Neural progenitor cell (in vitro differentiated cells): Measurements from ENCODE around the gene TSSK2. TPM values are rescaled to one million over a fixed set of nuclear protein-coding genes. Genes with fewer than 3 reads are reported as not detected.
A peak's percentile ranks its signal among the peaks of the same experiment; 100 is the strongest.

Source experiments
- DNase-seq: peaks from one replicate; pipeline ENCODE4 v3.0.0-alpha.2; 2016; ENCODE audit warnings: low spot score
- H2AFZ ChIP-seq: fragments of 200-600 bp; sonication (generic); replicated peaks from 2 replicates; pipeline ENCODE4 v1.6.1; 2016; ENCODE audit warnings: antibody characterized with exemption
- H3F3A ChIP-seq: fragments of 200-600 bp; sonication (generic); 2 replicates; pipeline ENCODE4 v1.6.1; 2016; ENCODE audit warnings: antibody characterized with exemption, low read depth
- H3K27ac ChIP-seq: fragments of 200-600 bp; sonication (generic); 2 replicates; pipeline ENCODE4 v1.5.1; 2016; ENCODE audit warnings: mild to moderate bottlenecking
- H3K27me3 ChIP-seq: fragments of 200-600 bp; sonication (generic); 2 replicates; pipeline ENCODE4 v1.6.1; 2016; ENCODE audit warnings: mild to moderate bottlenecking, moderate library complexity
- H3K36me3 ChIP-seq: fragments of 200-600 bp; sonication (generic); 2 replicates; pipeline ENCODE4 v1.5.1; 2016
- H3K4me1 ChIP-seq: fragments of 200-600 bp; sonication (generic); 2 replicates; pipeline ENCODE4 v1.6.1; 2016; ENCODE audit warnings: mixed run types
- H3K4me2 ChIP-seq: fragments of 200-600 bp; sonication (generic); 2 replicates; pipeline ENCODE4 v1.6.1; 2016
- H3K4me3 ChIP-seq: fragments of 200-600 bp; sonication (generic); 2 replicates; pipeline ENCODE4 v1.5.1; 2016
- H3K79me2 ChIP-seq: fragments of 200-600 bp; sonication (generic); 2 replicates; pipeline ENCODE4 v1.6.1; 2016; ENCODE audit warnings: low read depth
- H3K9ac ChIP-seq: fragments of 200-600 bp; sonication (generic); 2 replicates; pipeline ENCODE4 v1.6.1; 2016
- H3K9me3 ChIP-seq: fragments of 200-600 bp; sonication (generic); 2 replicates; pipeline ENCODE4 v1.5.1; 2016; ENCODE audit warnings: low read depth
- H4K20me1 ChIP-seq: fragments of 200-600 bp; sonication (generic); 2 replicates; pipeline ENCODE4 v1.6.1; 2016; ENCODE audit warnings: low read depth
- H3K27ac Mint-ChIP-seq: 3 replicates; pipeline ENCODE4 v1.8.0; 2021; ENCODE audit warnings: mixed read lengths
- H3K27me3 Mint-ChIP-seq: 2 replicates; pipeline ENCODE4 v1.8.0; 2022; ENCODE audit warnings: low read depth, mild to moderate bottlenecking, inconsistent platforms, moderate library complexity, mixed read lengths; ENCODE audit not compliant: insufficient read depth
- H3K36me3 Mint-ChIP-seq: 3 replicates; pipeline ENCODE4 v1.8.0; 2021; ENCODE audit warnings: mixed read lengths
- H3K4me1 Mint-ChIP-seq: 3 replicates; pipeline ENCODE4 v1.8.0; 2021; ENCODE audit warnings: mixed read lengths
- H3K4me3 Mint-ChIP-seq: 3 replicates; pipeline ENCODE4 v1.8.0; 2021; ENCODE audit warnings: mild to moderate bottlenecking, moderate library complexity, mixed read lengths
- H3K9me3 Mint-ChIP-seq: 3 replicates; pipeline ENCODE4 v1.8.0; 2020; ENCODE audit warnings: mixed read lengths
- EZH2 ChIP-seq: fragments of 200-600 bp; sonication (generic); IDR thresholded peaks from 2 replicates; pipeline ENCODE4 v1.6.1; 2017; ENCODE audit warnings: antibody characterized with exemption, mild to moderate bottlenecking, moderate library complexity
- EZH2phosphoT487 ChIP-seq: fragments of 200-600 bp; sonication (generic); IDR thresholded peaks from 2 replicates; pipeline ENCODE4 v1.6.1; 2017; ENCODE audit warnings: antibody characterized with exemption
- total RNA-seq: library from RNA; depleted of rRNA; stranded (reverse); fragments of >200 nt; gene quantifications from 2 replicates; pipeline ENCODE4 v1.2.3, GENCODE V29; 2015; ENCODE audit warnings: low replicate concordance
- TF ChIP-seq, protein P1 (sequence below): fragments of 200-600 bp; sonication (generic); IDR thresholded peaks from 2 replicates; pipeline ENCODE4 v1.5.1; 2017; ENCODE audit warnings: antibody characterized with exemption, mild to moderate bottlenecking

The TSSK2 gene
- total RNA-seq, 1 donor from 2014 or later = not detected

- H3K27ac ChIP-seq = no peak overlapping the region
- Mint-ChIP-seq H3K4me3 (peak overlapping the region; percentile 83), H3K27me3 (peaks cover 3% of the 10 kb centered on the region), H3K4me1 (peaks cover 26% of the 10 kb centered on the region), H3K9me3 (no peaks in the 10 kb centered on the region), H3K27ac (no peak overlapping the region), H3K36me3 (peaks cover 2% of the 10 kb centered on the region)
- H3K79me2 ChIP-seq = peaks cover 32% of the 10 kb centered on the region
- TF ChIP-seq EZH2phosphoT487 (no peak), EZH2 (no peak)
- TF ChIP-seq, protein P1, sequence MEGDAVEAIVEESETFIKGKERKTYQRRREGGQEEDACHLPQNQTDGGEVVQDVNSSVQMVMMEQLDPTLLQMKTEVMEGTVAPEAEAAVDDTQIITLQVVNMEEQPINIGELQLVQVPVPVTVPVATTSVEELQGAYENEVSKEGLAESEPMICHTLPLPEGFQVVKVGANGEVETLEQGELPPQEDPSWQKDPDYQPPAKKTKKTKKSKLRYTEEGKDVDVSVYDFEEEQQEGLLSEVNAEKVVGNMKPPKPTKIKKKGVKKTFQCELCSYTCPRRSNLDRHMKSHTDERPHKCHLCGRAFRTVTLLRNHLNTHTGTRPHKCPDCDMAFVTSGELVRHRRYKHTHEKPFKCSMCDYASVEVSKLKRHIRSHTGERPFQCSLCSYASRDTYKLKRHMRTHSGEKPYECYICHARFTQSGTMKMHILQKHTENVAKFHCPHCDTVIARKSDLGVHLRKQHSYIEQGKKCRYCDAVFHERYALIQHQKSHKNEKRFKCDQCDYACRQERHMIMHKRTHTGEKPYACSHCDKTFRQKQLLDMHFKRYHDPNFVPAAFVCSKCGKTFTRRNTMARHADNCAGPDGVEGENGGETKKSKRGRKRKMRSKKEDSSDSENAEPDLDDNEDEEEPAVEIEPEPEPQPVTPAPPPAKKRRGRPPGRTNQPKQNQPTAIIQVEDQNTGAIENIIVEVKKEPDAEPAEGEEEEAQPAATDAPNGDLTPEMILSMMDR = no peak
- no peaks in the 10 kb centered on the region for H3K9me3 ChIP-seq
- H3K9ac ChIP-seq = no peak overlapping the region
- peaks cover 23% of the 10 kb centered on the region for H3F3A ChIP-seq
- H3K27me3 ChIP-seq = peaks cover 8% of the 10 kb centered on the region
- DNase-seq = peak; percentile 6
- no peaks in the 10 kb centered on the region for H3K36me3 ChIP-seq
- no peak overlapping the region for H3K4me3 ChIP-seq
- H4K20me1 ChIP-seq = peaks cover 62% of the 10 kb centered on the region
- H2AFZ ChIP-seq = no peak overlapping the region
- peaks cover 13% of the 10 kb centered on the region for H3K4me1 ChIP-seq
- H3K4me2 ChIP-seq = no peak overlapping the region
These were observed 45.6 kb downstream of the TSSK2 start for GRCh38 chr22:19176732-19177131.

GRCh38 chr22:19177164-19178064 is 46.3 kb downstream of the TSSK2 start:
- peaks cover 3% of the 10 kb centered on the region for H3K27me3 Mint-ChIP-seq
- peak overlapping the region; percentile 83 for H3K4me3 Mint-ChIP-seq
- Histone ChIP-seq H4K20me1 (peaks cover 58% of the 10 kb centered on the region), H2AFZ (no peak overlapping the region), H3K79me2 (peaks cover 25% of the 10 kb centered on the region), H3K27ac (no peak overlapping the region), H3F3A (peaks cover 23% of the 10 kb centered on the region), H3K4me2 (peak overlapping the region; percentile 74), H3K27me3 (peaks cover 8% of the 10 kb centered on the region), H3K9me3 (no peaks in the 10 kb centered on the region), H3K9ac (peak overlapping the region; percentile 3), H3K36me3 (no peaks in the 10 kb centered on the region), H3K4me1 (peaks cover 11% of the 10 kb centered on the region), H3K4me3 (peak overlapping the region; percentile 100)
- H3K9me3 Mint-ChIP-seq = no peaks in the 10 kb centered on the region
- no peak overlapping the region for H3K27ac Mint-ChIP-seq
- H3K36me3 Mint-ChIP-seq = peaks cover 2% of the 10 kb centered on the region
- TF ChIP-seq, protein P1 = no peak
- TF ChIP-seq EZH2 (no peak), EZH2phosphoT487 (no peak)
- peaks cover 22% of the 10 kb centered on the region for H3K4me1 Mint-ChIP-seq
- DNase-seq = peak; percentile 52

DNA sequence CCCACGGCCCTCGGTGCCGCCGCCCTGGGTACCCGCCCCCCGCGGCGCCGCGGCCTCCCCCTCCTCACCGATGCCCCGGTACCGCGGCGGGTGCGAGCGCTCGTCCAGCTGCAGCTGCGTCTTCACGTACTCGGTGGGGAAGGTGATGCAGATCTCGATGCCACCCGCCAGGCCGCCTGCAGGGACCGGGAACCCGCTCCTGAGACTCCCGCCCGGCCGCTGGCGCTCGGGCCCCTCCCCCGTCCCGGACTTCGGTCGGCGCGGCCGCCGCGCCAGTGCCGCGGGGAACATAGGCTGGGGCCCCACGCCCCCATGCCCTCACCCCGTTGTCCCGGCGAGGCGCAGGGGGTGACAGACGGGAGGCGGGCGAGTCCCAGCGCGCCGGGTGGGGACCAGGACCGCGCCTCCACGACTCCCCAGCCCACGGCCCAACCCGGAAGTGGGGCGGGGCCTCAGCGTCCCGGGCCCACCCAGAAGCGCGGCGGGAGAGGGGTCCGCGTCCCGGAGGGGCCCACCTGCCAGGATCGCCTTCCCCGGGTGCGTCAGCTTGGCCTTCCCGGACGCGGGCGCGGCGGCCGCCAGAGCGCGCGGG is 47.1 kb downstream of the TSSK2 start:
- H3K79me2 ChIP-seq = peaks cover 18% of the 10 kb centered on the region
- TF ChIP-seq, protein P1 = no peak
- no peak for TF ChIP-seq EZH2
- TF ChIP-seq EZH2phosphoT487 = no peak
- peaks cover 7% of the 10 kb centered on the region for H3K4me1 ChIP-seq
- H3K9me3 ChIP-seq = no peaks in the 10 kb centered on the region
- peak overlapping the region; percentile 3 for H3K9ac ChIP-seq
- Mint-ChIP-seq H3K27me3 (peaks cover 3% of the 10 kb centered on the region), H3K36me3 (no peaks in the 10 kb centered on the region), H3K4me3 (peak overlapping the region; percentile 64), H3K9me3 (no peaks in the 10 kb centered on the region), H3K27ac (no peak overlapping the region), H3K4me1 (peaks cover 17% of the 10 kb centered on the region)
- H4K20me1 ChIP-seq = peaks cover 50% of the 10 kb centered on the region
- DNase-seq = peak; percentile 83
- peaks cover 8% of the 10 kb centered on the region for H3K27me3 ChIP-seq
- H3K4me2 ChIP-seq = peak overlapping the region; percentile 74
- H3F3A ChIP-seq = peaks cover 23% of the 10 kb centered on the region
- H3K27ac ChIP-seq = no peak overlapping the region
- H3K36me3 ChIP-seq = no peaks in the 10 kb centered on the region
- H3K4me3 ChIP-seq = peak overlapping the region; percentile 100
- peak overlapping the region; percentile 78 for H2AFZ ChIP-seq
